Measurements from ENCODE around the gene SMYD3.

The SMYD3 gene

DNA sequence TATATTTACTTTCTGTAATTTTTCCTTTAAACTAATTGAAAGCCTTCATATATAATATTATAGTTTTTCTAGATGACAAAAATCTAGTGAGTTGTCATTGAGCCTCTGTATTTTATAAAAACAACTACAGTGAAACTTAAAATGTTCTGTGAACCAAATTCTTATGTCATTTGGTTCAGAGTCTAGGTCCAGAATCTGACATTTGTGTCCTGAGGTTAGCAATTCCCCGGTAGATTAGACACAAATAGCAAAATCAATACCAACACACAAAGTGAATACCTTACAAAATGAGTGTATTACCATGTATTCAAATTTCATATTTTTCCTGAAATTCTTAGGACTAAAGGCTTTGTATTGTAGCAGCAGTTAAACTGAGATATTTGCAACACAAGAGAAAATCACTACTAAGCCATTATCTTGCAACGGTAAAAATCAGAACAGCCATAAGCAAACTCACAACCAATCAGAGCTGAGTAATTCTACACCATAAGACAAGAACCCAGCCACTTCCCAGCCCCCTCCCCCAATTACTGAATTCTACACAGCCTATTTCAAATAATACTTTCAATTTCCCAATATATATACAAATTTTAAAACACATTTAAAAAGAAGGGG is 573.5 kb downstream of the SMYD3 start:
- no peak overlapping the region for H2BK15ac ChIP-seq (ENCODE audit: low read depth, poor library complexity, severe bottlenecking)
- WGBS, result 35% methylated on average over 1 of the region's 2 CpGs

DNA sequence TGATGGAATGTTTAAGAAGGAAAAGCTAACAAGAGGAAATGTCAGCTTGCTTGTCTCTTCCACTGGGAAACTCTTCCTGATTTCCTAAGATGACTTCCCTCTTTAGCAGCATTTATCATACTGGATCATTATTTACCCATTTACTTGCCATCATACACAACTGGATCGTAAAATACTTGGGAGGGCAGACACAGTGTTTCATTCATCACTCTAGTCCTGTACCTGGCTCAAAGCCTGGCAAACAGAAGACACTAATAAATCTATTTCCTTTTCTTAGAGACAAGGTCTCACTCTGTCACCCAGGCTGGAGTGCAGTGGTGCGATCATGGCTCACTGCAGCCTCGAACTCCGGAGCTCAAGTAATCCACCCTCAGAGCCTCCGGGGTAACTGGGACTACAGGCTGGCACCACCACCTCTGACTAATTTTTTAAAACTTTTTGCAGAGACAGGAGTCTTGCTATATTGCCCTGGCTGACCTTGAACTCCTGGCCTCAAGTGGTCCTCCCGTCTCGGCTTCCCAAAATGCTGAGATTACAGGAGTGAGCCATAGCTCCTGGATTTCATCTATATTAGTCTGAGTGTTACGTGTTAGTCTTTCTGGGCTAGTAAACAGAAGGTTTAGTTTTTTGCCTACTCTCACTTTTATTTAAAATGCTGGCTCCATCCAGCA is 574.6 kb downstream of the SMYD3 start:
- H2BK12ac ChIP-seq (ENCODE audit: low read length in 2 of 2), result no peak overlapping the region
- no peak overlapping the region for H2AK5ac ChIP-seq (ENCODE audit: low read length, severe bottlenecking)
- no peak overlapping the region for H2BK15ac ChIP-seq (ENCODE audit: low read depth, poor library complexity, severe bottlenecking)
- peaks cover 0 to 13% of the 10 kb centered on the region in 2 experiments for H3K36me3 ChIP-seq (ENCODE audit: control insufficient read depth in 1 of 2, insufficient read depth in 2 of 2, low read depth in 1 of 2, low read length in 2 of 2)
- no peak overlapping the region for H2BK5ac ChIP-seq (ENCODE audit: low read depth, low read length, poor library complexity, severe bottlenecking)
- no peak overlapping the region for H4K8ac ChIP-seq (ENCODE audit: low read length)
- H3K27me3 ChIP-seq (ENCODE audit: control insufficient read depth in 1 of 2, insufficient read depth in 1 of 2, low read length in 2 of 2), result no peaks in the 10 kb centered on the region
- no peaks in the 10 kb centered on the region for H3K79me1 ChIP-seq (replicated peaks; ENCODE audit: low read length, poor library complexity, severe bottlenecking)
- no peak overlapping the region for H3K23ac ChIP-seq (ENCODE audit: low read length in 2 of 2)
- no peak overlapping the region for H2AFZ ChIP-seq (ENCODE audit: low read depth, low read length)
- H3K4ac ChIP-seq (ENCODE audit: low read depth in 1 of 2, low read length in 2 of 2), result no peak overlapping the region
- H3K14ac ChIP-seq (ENCODE audit: low read length in 2 of 2), result no peak overlapping the region
- no peak overlapping the region for H4K91ac ChIP-seq (ENCODE audit: low read length)
- no peaks in the 10 kb centered on the region for H3K9me3 ChIP-seq (ENCODE audit: control insufficient read depth, low read length)
- no peak overlapping the region for H3K9ac ChIP-seq (ENCODE audit: low read length)
- WGBS, result 97% methylated on average over 7 of the region's 8 CpGs
- DNase-seq, result no peak
- H3K4me1 ChIP-seq (ENCODE audit: control insufficient read depth, insufficient read depth, low read depth, low read length), result no peaks in the 10 kb centered on the region
- H3K18ac ChIP-seq (ENCODE audit: low read depth in 1 of 2, low read length in 2 of 2), result no peak overlapping the region
- no peak overlapping the region for H3K4me3 ChIP-seq (ENCODE audit: insufficient read depth in 1 of 2, low read depth in 1 of 2, low read length in 2 of 2)
- H3K27ac ChIP-seq (ENCODE audit: low read length, poor library complexity, severe bottlenecking), result no peak overlapping the region
- H2BK120ac ChIP-seq (ENCODE audit: low read depth, low read length), result no peak overlapping the region
- no peak overlapping the region for H3K4me2 ChIP-seq (ENCODE audit: low read length, poor library complexity, severe bottlenecking)

More for the DNA sequence above, 573.5 kb downstream of the SMYD3 start:
- no peak overlapping the region for H4K8ac ChIP-seq (ENCODE audit: low read length)
- H3K18ac ChIP-seq (ENCODE audit: low read depth in 1 of 2, low read length in 2 of 2), result no peak overlapping the region
- no peak for DNase-seq
- H3K9me3 ChIP-seq (ENCODE audit: control insufficient read depth, low read length), result no peaks in the 10 kb centered on the region
- H3K9ac ChIP-seq (ENCODE audit: low read length), result no peak overlapping the region
- no peaks in the 10 kb centered on the region for H3K79me1 ChIP-seq (replicated peaks; ENCODE audit: low read length, poor library complexity, severe bottlenecking)
- no peak overlapping the region for H2BK120ac ChIP-seq (ENCODE audit: low read depth, low read length)
- peaks cover 0 to 8% of the 10 kb centered on the region in 2 experiments for H3K36me3 ChIP-seq (ENCODE audit: control insufficient read depth in 1 of 2, insufficient read depth in 2 of 2, low read depth in 1 of 2, low read length in 2 of 2)
- no peak overlapping the region for H3K4ac ChIP-seq (ENCODE audit: low read depth in 1 of 2, low read length in 2 of 2)
- no peak overlapping the region for H3K27ac ChIP-seq (ENCODE audit: low read length, poor library complexity, severe bottlenecking)
- no peak overlapping the region for H3K23ac ChIP-seq (ENCODE audit: low read length in 2 of 2)
- no peak overlapping the region for H3K4me3 ChIP-seq (ENCODE audit: insufficient read depth in 1 of 2, low read depth in 1 of 2, low read length in 2 of 2)
- H4K91ac ChIP-seq (ENCODE audit: low read length), result no peak overlapping the region
- H3K4me1 ChIP-seq (ENCODE audit: control insufficient read depth, insufficient read depth, low read depth, low read length), result no peaks in the 10 kb centered on the region
- H2AFZ ChIP-seq (ENCODE audit: low read depth, low read length), result no peak overlapping the region
- H2BK12ac ChIP-seq (ENCODE audit: low read length in 2 of 2), result no peak overlapping the region
- no peaks in the 10 kb centered on the region for H3K27me3 ChIP-seq (ENCODE audit: control insufficient read depth in 1 of 2, insufficient read depth in 1 of 2, low read length in 2 of 2)
- no peak overlapping the region for H3K4me2 ChIP-seq (ENCODE audit: low read length, poor library complexity, severe bottlenecking)
- no peak overlapping the region for H2BK5ac ChIP-seq (ENCODE audit: low read depth, low read length, poor library complexity, severe bottlenecking)
- H2AK5ac ChIP-seq (ENCODE audit: low read length, severe bottlenecking), result no peak overlapping the region
- no peak overlapping the region for H3K14ac ChIP-seq (ENCODE audit: low read length in 2 of 2)

GRCh38 chr1:245931450-245931849 is 575.6 kb downstream of the SMYD3 start:
- H3K4me3 ChIP-seq (ENCODE audit: insufficient read depth in 1 of 2, low read depth in 1 of 2, low read length in 2 of 2), result no peak overlapping the region
- H2AK5ac ChIP-seq (ENCODE audit: low read length, severe bottlenecking), result no peak overlapping the region
- no peak overlapping the region for H3K23ac ChIP-seq (ENCODE audit: low read length in 2 of 2)
- no peak overlapping the region for H2BK12ac ChIP-seq (ENCODE audit: low read length in 2 of 2)
- no peak overlapping the region for H4K8ac ChIP-seq (ENCODE audit: low read length)
- no peaks in the 10 kb centered on the region for H3K9me3 ChIP-seq (ENCODE audit: control insufficient read depth, low read length)
- H2BK120ac ChIP-seq (ENCODE audit: low read depth, low read length), result no peak overlapping the region
- H3K27me3 ChIP-seq (ENCODE audit: control insufficient read depth in 1 of 2, insufficient read depth in 1 of 2, low read length in 2 of 2), result no peaks in the 10 kb centered on the region
- H2BK15ac ChIP-seq (ENCODE audit: low read depth, poor library complexity, severe bottlenecking), result no peak overlapping the region
- H3K4ac ChIP-seq (ENCODE audit: low read depth in 1 of 2, low read length in 2 of 2), result no peak overlapping the region
- H3K14ac ChIP-seq (ENCODE audit: low read length in 2 of 2), result no peak overlapping the region
- no peaks in the 10 kb centered on the region for H3K79me1 ChIP-seq (replicated peaks; ENCODE audit: low read length, poor library complexity, severe bottlenecking)
- H2BK5ac ChIP-seq (ENCODE audit: low read depth, low read length, poor library complexity, severe bottlenecking), result no peak overlapping the region
- 92% methylated on average over 3 of the region's 3 CpGs for WGBS
- H2AFZ ChIP-seq (ENCODE audit: low read depth, low read length), result no peak overlapping the region
- no peak for DNase-seq
- no peak overlapping the region for H3K27ac ChIP-seq (ENCODE audit: low read length, poor library complexity, severe bottlenecking)
- H3K4me2 ChIP-seq (ENCODE audit: low read length, poor library complexity, severe bottlenecking), result no peak overlapping the region
- no peaks in the 10 kb centered on the region for H3K4me1 ChIP-seq (ENCODE audit: control insufficient read depth, insufficient read depth, low read depth, low read length)
- peaks cover 0 to 19% of the 10 kb centered on the region in 2 experiments for H3K36me3 ChIP-seq (ENCODE audit: control insufficient read depth in 1 of 2, insufficient read depth in 2 of 2, low read depth in 1 of 2, low read length in 2 of 2)
- no peak overlapping the region for H3K9ac ChIP-seq (ENCODE audit: low read length)
- no peak overlapping the region for H3K18ac ChIP-seq (ENCODE audit: low read depth in 1 of 2, low read length in 2 of 2)
- H4K91ac ChIP-seq (ENCODE audit: low read length), result no peak overlapping the region

DNA sequence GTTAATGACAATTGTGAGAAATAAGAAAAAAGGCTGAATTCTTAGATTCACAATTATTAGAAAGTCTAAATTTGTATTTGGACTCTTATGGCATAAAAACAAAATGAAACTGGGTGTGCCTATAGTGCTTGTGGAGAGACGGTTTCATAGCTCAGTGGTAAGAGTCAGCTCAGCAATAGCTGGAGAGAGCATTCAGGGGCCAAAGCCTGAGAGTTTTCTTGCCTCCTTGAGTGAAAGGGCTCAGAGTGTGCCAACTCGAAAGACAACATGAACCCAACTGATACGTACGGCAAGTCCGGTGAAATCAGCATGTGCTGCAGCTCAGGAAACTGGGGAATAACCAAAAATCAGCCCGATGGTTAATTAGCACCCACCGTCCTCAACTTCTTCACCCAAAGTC is 577.9 kb downstream of the SMYD3 start:
- H2BK120ac ChIP-seq (ENCODE audit: low read depth, low read length), result no peak overlapping the region
- no peak overlapping the region for H4K91ac ChIP-seq (ENCODE audit: low read length)
- H3K9ac ChIP-seq (ENCODE audit: low read length), result no peak overlapping the region
- H2AFZ ChIP-seq (ENCODE audit: low read depth, low read length), result no peak overlapping the region
- H3K9me3 ChIP-seq (ENCODE audit: control insufficient read depth, low read length), result no peaks in the 10 kb centered on the region
- H3K4ac ChIP-seq (ENCODE audit: low read depth in 1 of 2, low read length in 2 of 2), result no peak overlapping the region
- H2BK15ac ChIP-seq (ENCODE audit: low read depth, poor library complexity, severe bottlenecking), result no peak overlapping the region
- H2BK5ac ChIP-seq (ENCODE audit: low read depth, low read length, poor library complexity, severe bottlenecking), result no peak overlapping the region
- no peak overlapping the region for H3K27ac ChIP-seq (ENCODE audit: low read length, poor library complexity, severe bottlenecking)
- no peaks in the 10 kb centered on the region for H3K79me1 ChIP-seq (replicated peaks; ENCODE audit: low read length, poor library complexity, severe bottlenecking)
- H3K36me3 ChIP-seq (ENCODE audit: control insufficient read depth in 1 of 2, insufficient read depth in 2 of 2, low read depth in 1 of 2, low read length in 2 of 2), result peaks cover 0 to 23% of the 10 kb centered on the region in 2 experiments
- no peak overlapping the region for H2AK5ac ChIP-seq (ENCODE audit: low read length, severe bottlenecking)
- H2BK12ac ChIP-seq (ENCODE audit: low read length in 2 of 2), result no peak overlapping the region
- no peak overlapping the region for H3K23ac ChIP-seq (ENCODE audit: low read length in 2 of 2)
- no peaks in the 10 kb centered on the region for H3K4me1 ChIP-seq (ENCODE audit: control insufficient read depth, insufficient read depth, low read depth, low read length)
- no peak overlapping the region for H3K14ac ChIP-seq (ENCODE audit: low read length in 2 of 2)
- H3K4me3 ChIP-seq (ENCODE audit: insufficient read depth in 1 of 2, low read depth in 1 of 2, low read length in 2 of 2), result no peak overlapping the region
- no peak overlapping the region for H4K8ac ChIP-seq (ENCODE audit: low read length)
- 97% methylated on average over 5 of the region's 7 CpGs for WGBS
- H3K27me3 ChIP-seq (ENCODE audit: control insufficient read depth in 1 of 2, insufficient read depth in 1 of 2, low read length in 2 of 2), result no peaks in the 10 kb centered on the region
- no peak overlapping the region for H3K4me2 ChIP-seq (ENCODE audit: low read length, poor library complexity, severe bottlenecking)
- no peak overlapping the region for H3K18ac ChIP-seq (ENCODE audit: low read depth in 1 of 2, low read length in 2 of 2)
- no peak for DNase-seq
